HG03097 (cell line): ENCODE data around the gene NAXE.
"Not testable (repeated sequence)": the region's sequence is repeated elsewhere in the genome, so short reads cannot be mapped to it uniquely, and the experiment has no call there.

Experiments used
- ATAC-seq: cut with Tn5 transposase; IDR thresholded peaks from one replicate; pipeline ENCODE4 v1.9.1; 2021; ENCODE audit not compliant: unreplicated experiment, low FRiP score

The NAXE gene

GRCh38 chr1:156566436-156566835 is 25.1 kb upstream of the NAXE start:
- no peak for ATAC-seq

- no peak for ATAC-seq
Observed at GRCh38 chr1:156571261-156571852, 20.2 kb upstream of the NAXE start.

GRCh38 chr1:156571919-156572662 is 19.5 kb upstream of the NAXE start, which contains the start of gene IQGAP3:
TSS of gene IQGAP3 (minus strand) at chr1:156572565. CDS start at chr1:156572529, 36 bp downstream.
- ATAC-seq: peak; percentile 72

- ATAC-seq: no peak
Observed at GRCh38 chr1:156572663-156573018, 18.9 kb upstream of the NAXE start.

- ATAC-seq: no peak
Observed at GRCh38 chr1:156574039-156574633, 17.4 kb upstream of the NAXE start.

- no peak for ATAC-seq
Observed at GRCh38 chr1:156577550-156577949, 14.0 kb upstream of the NAXE start.

GRCh38 chr1:156578055-156578454 is 13.5 kb upstream of the NAXE start:
- ATAC-seq: no peak

GRCh38 chr1:156579472-156579871 is 12.1 kb upstream of the NAXE start, which contains the start of gene TTC24:
TSS of gene TTC24 (plus strand) at chr1:156579723. CDS start at chr1:156581365, 1,642 bp downstream.
- ATAC-seq: no peak

GRCh38 chr1:156581661-156582387 is 9.8 kb upstream of the NAXE start:
- ATAC-seq: no peak

- no peak for ATAC-seq
Observed at GRCh38 chr1:156582388-156583017, 9.1 kb upstream of the NAXE start.

- ATAC-seq: no peak
Observed at GRCh38 chr1:156583821-156584622, 7.6 kb upstream of the NAXE start.

GRCh38 chr1:156584813-156585212 is 6.8 kb upstream of the NAXE start:
- no peak for ATAC-seq

GRCh38 chr1:156586323-156586722 is 5.3 kb upstream of the NAXE start:
- ATAC-seq: no peak

GRCh38 chr1:156586892-156587477 is 4.6 kb upstream of the NAXE start:
- ATAC-seq: no peak

GRCh38 chr1:156587927-156588326 is 3.6 kb upstream of the NAXE start:
- ATAC-seq: not testable (repeated sequence)

GRCh38 chr1:156589546-156589945 is 2.0 kb upstream of the NAXE start:
- no peak for ATAC-seq

GRCh38 chr1:156590326-156591180 is 1.0 kb upstream of the NAXE start:
- ATAC-seq: no peak

- no peak for ATAC-seq
Observed at GRCh38 chr1:156591181-156591431, 470 bp upstream of the NAXE start.
